Measurements from ENCODE around the gene TTC16.

DNA sequence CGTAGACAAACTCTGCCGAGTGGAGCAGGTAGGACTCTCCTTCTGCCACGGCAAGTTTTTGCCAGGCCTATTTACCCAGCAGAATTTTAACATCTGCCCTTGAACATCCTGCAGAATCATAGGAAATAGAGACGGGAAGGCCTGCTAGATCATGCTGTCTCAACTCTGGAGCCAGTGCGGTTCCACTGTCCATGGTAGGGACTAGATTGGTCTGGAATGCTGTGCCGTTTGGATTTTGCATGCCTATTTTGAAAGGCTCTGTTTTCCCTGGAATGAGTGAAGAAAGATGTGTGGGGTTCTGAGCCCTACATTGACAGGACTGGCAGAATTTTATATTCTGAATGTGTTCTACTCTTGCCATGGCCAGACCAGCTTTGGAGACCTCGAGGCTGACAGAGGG, 42.6 kb upstream of the TTC16 start:
- TF ChIP-seq EP300 (IDR thresholded peaks at IDR 0.05): no peak
- TF ChIP-seq, protein P1, sequence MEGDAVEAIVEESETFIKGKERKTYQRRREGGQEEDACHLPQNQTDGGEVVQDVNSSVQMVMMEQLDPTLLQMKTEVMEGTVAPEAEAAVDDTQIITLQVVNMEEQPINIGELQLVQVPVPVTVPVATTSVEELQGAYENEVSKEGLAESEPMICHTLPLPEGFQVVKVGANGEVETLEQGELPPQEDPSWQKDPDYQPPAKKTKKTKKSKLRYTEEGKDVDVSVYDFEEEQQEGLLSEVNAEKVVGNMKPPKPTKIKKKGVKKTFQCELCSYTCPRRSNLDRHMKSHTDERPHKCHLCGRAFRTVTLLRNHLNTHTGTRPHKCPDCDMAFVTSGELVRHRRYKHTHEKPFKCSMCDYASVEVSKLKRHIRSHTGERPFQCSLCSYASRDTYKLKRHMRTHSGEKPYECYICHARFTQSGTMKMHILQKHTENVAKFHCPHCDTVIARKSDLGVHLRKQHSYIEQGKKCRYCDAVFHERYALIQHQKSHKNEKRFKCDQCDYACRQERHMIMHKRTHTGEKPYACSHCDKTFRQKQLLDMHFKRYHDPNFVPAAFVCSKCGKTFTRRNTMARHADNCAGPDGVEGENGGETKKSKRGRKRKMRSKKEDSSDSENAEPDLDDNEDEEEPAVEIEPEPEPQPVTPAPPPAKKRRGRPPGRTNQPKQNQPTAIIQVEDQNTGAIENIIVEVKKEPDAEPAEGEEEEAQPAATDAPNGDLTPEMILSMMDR (IDR thresholded peaks at IDR 0.05): no peak

All from gastroesophageal sphincter (tissue), 3 donors.